HepG2 (cell line): ENCODE measurements around the gene USP19. TPM values are rescaled to one million over a fixed set of nuclear protein-coding genes. Genes with fewer than 3 reads are reported as not detected.

Experiments used
- ATAD3A ChIP-seq: sonication (generic); formaldehyde crosslinking; IDR thresholded peaks from 2 replicates; pipeline ENCODE4 v1.4.0; 2020; ENCODE audit warnings: missing genetic modification reagents
- CBX2 ChIP-seq, 2 experiments: fragments of 200-600 bp in 1 of 2; sonication (generic); formaldehyde crosslinking in 1 of 2; IDR thresholded peaks; 2 replicates each; pipeline versions ENCODE4 v1.7.0 to v1.8.1; 2018 to 2022; ENCODE audit warnings: low read depth in 2 of 2, low read length in 1 of 2, mild to moderate bottlenecking in 1 of 2, missing genetic modification reagents in 1 of 2
- CHD2 ChIP-seq: IDR thresholded peaks from 2 replicates; pipeline ENCODE4 v1.6.1; 2011; ENCODE audit warnings: low read depth, low read length, improper control_type of control experiment
- DDIT3 ChIP-seq: sonication (generic); formaldehyde crosslinking; IDR thresholded peaks from 2 replicates; pipeline ENCODE4 v1.4.0; 2020; ENCODE audit warnings: mild to moderate bottlenecking, missing genetic modification reagents
- EEA1 ChIP-seq: sonication (generic); formaldehyde crosslinking; IDR thresholded peaks from 2 replicates; pipeline ENCODE4 v1.5.1; 2020; ENCODE audit warnings: mild to moderate bottlenecking, missing genetic modification reagents, borderline replicate concordance
- FOSL1 ChIP-seq: sonication (generic); formaldehyde crosslinking; IDR thresholded peaks from 2 replicates; pipeline ENCODE4 v1.9.0; 2021; ENCODE audit warnings: missing genetic modification reagents, borderline replicate concordance
- HNRNPUL1 ChIP-seq: fragments of 200-400 bp; formaldehyde crosslinking; IDR thresholded peaks from 2 replicates; pipeline ENCODE4 v1.6.1; 2017; ENCODE audit warnings: low read depth, mild to moderate bottlenecking, low read length, moderate library complexity
- KAT2B ChIP-seq: fragments of 150-350 bp; IDR thresholded peaks from 2 replicates; pipeline ENCODE4 v1.6.1; 2014; ENCODE audit warnings: low read depth, low read length, borderline replicate concordance
- KDM1A ChIP-seq: IDR thresholded peaks from 2 replicates; pipeline ENCODE4 v1.6.1; 2016; ENCODE audit warnings: missing compliant biosample characterization
- MTA1 ChIP-seq: sonication (generic); formaldehyde crosslinking; IDR thresholded peaks from 2 replicates; pipeline ENCODE4 v1.4.0; 2020; ENCODE audit warnings: missing genetic modification reagents, mild to moderate bottlenecking, borderline replicate concordance
- ONECUT2 ChIP-seq: sonication (generic); formaldehyde crosslinking; IDR thresholded peaks from 2 replicates; pipeline ENCODE4 v1.4.0; 2020; ENCODE audit warnings: missing genetic modification reagents
- RAD51 ChIP-seq: fragments of 450-650 bp; IDR thresholded peaks from 2 replicates; pipeline ENCODE4 v1.6.1; 2016; ENCODE audit warnings: borderline replicate concordance
- RARG ChIP-seq: sonication (generic); formaldehyde crosslinking; IDR thresholded peaks from 2 replicates; pipeline ENCODE4 v1.4.0; 2020; ENCODE audit warnings: low read depth, mild to moderate bottlenecking, missing genetic modification reagents
- ZNF367 ChIP-seq: sonication (generic); formaldehyde crosslinking; IDR thresholded peaks from 2 replicates; pipeline ENCODE4 v1.4.0; 2020; ENCODE audit warnings: missing genetic modification reagents, borderline replicate concordance
- ZNF576 ChIP-seq: sonication (generic); formaldehyde crosslinking; IDR thresholded peaks from 2 replicates; pipeline ENCODE4 v1.4.0; 2020; ENCODE audit warnings: mild to moderate bottlenecking, missing genetic modification reagents
- ZNF629 ChIP-seq: sonication (generic); formaldehyde crosslinking; conservative IDR thresholded peaks from 2 replicates; pipeline ENCODE4 v1.5.0; 2020; ENCODE audit warnings: missing genetic modification reagents
- ZNF816 ChIP-seq: sonication (generic); formaldehyde crosslinking; IDR thresholded peaks from 2 replicates; pipeline ENCODE4 v1.8.0; 2022; ENCODE audit warnings: missing genetic modification reagents, mild to moderate bottlenecking, borderline replicate concordance
- polyA plus RNA-seq, 8 experiments: library from polyadenylated mRNA; depleted of rRNA in 3 of 8; stranded (reverse) in 7 of 8; unstranded in 1 of 8; fragments of >200 nt; fragmentation: Illumina TruSeq in 4 of 8; extraction: Trizol in 4 of 8; gene quantifications; 2 replicates each; pipeline versions ENCODE4 v1.2.1 to v1.2.3, GENCODE V29; 2011 to 2016; ENCODE audit warnings: low read depth in 4 of 8, missing spikeins in 1 of 8, mixed read lengths in 1 of 8; ENCODE audit not compliant: insufficient read depth in 1 of 8
- total RNA-seq, 5 experiments: library from RNA; depleted of rRNA; stranded (reverse); fragments of >200 nt; fragmentation: Illumina TruSeq; extraction: Trizol; gene quantifications; 2 replicates each; pipeline ENCODE4 v1.2.3, GENCODE V29; 2016; ENCODE audit warnings: low read depth in 1 of 5
- TF ChIP-seq, protein P1 (sequence below), 2 experiments: IDR thresholded peaks; 2 replicates each; pipeline ENCODE4 v1.6.1; 2011 to 2012; ENCODE audit warnings: low read length in 2 of 2, borderline replicate concordance in 1 of 2, low read depth in 1 of 2, mild to moderate bottlenecking in 1 of 2, moderate library complexity in 1 of 2
- TF ChIP-seq, protein P2 (sequence below): sonication (generic); formaldehyde crosslinking; IDR thresholded peaks from 2 replicates; pipeline ENCODE4 v1.4.0; 2020; ENCODE audit warnings: mild to moderate bottlenecking, missing genetic modification reagents
- TF ChIP-seq, protein P3 (sequence below): sonication (generic); formaldehyde crosslinking; IDR thresholded peaks from 2 replicates; pipeline ENCODE4 v1.4.0; 2020; ENCODE audit warnings: missing genetic modification reagents, borderline replicate concordance

The USP19 gene
- total and polyA plus RNA-seq, 2 of the 13 experiments (the other 11 are each of a cell fraction or from before 2014, with no cell fraction given) = 28.3 to 31.7 TPM

- TF ChIP-seq, protein P1, sequence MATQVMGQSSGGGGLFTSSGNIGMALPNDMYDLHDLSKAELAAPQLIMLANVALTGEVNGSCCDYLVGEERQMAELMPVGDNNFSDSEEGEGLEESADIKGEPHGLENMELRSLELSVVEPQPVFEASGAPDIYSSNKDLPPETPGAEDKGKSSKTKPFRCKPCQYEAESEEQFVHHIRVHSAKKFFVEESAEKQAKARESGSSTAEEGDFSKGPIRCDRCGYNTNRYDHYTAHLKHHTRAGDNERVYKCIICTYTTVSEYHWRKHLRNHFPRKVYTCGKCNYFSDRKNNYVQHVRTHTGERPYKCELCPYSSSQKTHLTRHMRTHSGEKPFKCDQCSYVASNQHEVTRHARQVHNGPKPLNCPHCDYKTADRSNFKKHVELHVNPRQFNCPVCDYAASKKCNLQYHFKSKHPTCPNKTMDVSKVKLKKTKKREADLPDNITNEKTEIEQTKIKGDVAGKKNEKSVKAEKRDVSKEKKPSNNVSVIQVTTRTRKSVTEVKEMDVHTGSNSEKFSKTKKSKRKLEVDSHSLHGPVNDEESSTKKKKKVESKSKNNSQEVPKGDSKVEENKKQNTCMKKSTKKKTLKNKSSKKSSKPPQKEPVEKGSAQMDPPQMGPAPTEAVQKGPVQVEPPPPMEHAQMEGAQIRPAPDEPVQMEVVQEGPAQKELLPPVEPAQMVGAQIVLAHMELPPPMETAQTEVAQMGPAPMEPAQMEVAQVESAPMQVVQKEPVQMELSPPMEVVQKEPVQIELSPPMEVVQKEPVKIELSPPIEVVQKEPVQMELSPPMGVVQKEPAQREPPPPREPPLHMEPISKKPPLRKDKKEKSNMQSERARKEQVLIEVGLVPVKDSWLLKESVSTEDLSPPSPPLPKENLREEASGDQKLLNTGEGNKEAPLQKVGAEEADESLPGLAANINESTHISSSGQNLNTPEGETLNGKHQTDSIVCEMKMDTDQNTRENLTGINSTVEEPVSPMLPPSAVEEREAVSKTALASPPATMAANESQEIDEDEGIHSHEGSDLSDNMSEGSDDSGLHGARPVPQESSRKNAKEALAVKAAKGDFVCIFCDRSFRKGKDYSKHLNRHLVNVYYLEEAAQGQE (IDR thresholded peaks at IDR 0.05; ENCODE audit: borderline replicate concordance in 1 of 2, low read depth in 1 of 2, low read length in 2 of 2) = peak in 1 of 2 experiments; percentile 42; a peak in 1 of 4 replicates
- TF ChIP-seq ZNF367 (CRISPR knock-in tag) = no peak
- TF ChIP-seq FOSL1 = no peak
- TF ChIP-seq ZNF629 (CRISPR knock-in tag) = peak; percentile 22; the same call in 1 of the 2 replicates
- no peak for TF ChIP-seq ONECUT2 (CRISPR knock-in tag)
- no peak for TF ChIP-seq ATAD3A (CRISPR knock-in tag)
- TF ChIP-seq ZNF576 (CRISPR knock-in tag) = no peak
- peak; percentile 36; the same call in 1 of the 2 replicates for TF ChIP-seq MTA1 (CRISPR knock-in tag)
- no peak for TF ChIP-seq HNRNPUL1
- TF ChIP-seq, protein P2, sequence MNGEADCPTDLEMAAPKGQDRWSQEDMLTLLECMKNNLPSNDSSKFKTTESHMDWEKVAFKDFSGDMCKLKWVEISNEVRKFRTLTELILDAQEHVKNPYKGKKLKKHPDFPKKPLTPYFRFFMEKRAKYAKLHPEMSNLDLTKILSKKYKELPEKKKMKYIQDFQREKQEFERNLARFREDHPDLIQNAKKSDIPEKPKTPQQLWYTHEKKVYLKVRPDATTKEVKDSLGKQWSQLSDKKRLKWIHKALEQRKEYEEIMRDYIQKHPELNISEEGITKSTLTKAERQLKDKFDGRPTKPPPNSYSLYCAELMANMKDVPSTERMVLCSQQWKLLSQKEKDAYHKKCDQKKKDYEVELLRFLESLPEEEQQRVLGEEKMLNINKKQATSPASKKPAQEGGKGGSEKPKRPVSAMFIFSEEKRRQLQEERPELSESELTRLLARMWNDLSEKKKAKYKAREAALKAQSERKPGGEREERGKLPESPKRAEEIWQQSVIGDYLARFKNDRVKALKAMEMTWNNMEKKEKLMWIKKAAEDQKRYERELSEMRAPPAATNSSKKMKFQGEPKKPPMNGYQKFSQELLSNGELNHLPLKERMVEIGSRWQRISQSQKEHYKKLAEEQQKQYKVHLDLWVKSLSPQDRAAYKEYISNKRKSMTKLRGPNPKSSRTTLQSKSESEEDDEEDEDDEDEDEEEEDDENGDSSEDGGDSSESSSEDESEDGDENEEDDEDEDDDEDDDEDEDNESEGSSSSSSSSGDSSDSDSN = 0 out of 2 replicates have a peak, but pooled peaks have one; percentile 9
- no peak for TF ChIP-seq DDIT3 (CRISPR knock-in tag)
- TF ChIP-seq RARG (CRISPR knock-in tag) = no peak
- TF ChIP-seq ZNF816 (CRISPR knock-in tag) = no peak
- TF ChIP-seq KAT2B = no peak
- peak; percentile 58; the same call in 1 of the 2 replicates for TF ChIP-seq KDM1A (CRISPR knock-in tag)
- no peak for TF ChIP-seq RAD51
- TF ChIP-seq, protein P3, sequence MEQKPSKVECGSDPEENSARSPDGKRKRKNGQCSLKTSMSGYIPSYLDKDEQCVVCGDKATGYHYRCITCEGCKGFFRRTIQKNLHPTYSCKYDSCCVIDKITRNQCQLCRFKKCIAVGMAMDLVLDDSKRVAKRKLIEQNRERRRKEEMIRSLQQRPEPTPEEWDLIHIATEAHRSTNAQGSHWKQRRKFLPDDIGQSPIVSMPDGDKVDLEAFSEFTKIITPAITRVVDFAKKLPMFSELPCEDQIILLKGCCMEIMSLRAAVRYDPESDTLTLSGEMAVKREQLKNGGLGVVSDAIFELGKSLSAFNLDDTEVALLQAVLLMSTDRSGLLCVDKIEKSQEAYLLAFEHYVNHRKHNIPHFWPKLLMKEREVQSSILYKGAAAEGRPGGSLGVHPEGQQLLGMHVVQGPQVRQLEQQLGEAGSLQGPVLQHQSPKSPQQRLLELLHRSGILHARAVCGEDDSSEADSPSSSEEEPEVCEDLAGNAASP = peak; percentile 35; the same call in 1 of the 2 replicates
- TF ChIP-seq CBX2 (IDR thresholded peaks at IDR 0.05; ENCODE audit: low read depth, low read length) = no peak
- no peak for TF ChIP-seq CBX2 (CRISPR knock-in tag; IDR thresholded peaks at IDR 0.05; ENCODE audit: low read depth)
- TF ChIP-seq EEA1 (CRISPR knock-in tag) = no peak
- TF ChIP-seq CHD2 = no peak
These were observed 45.4 kb upstream of the USP19 start, which contains the start of gene CCDC71 (continued) for GRCh38 chr3:49165771-49166751.
